Activated effector memory CD4-positive, alpha-beta T cell treated with Interleukin-2 at 50 U/mL for 16 hours (primary cell): ENCODE data around the gene RTN4R.

Experiments
- DNase-seq: peaks from one replicate; pipeline ENCODE4 v3.0.0-alpha.2; 2020

RTN4R gene

DNA sequence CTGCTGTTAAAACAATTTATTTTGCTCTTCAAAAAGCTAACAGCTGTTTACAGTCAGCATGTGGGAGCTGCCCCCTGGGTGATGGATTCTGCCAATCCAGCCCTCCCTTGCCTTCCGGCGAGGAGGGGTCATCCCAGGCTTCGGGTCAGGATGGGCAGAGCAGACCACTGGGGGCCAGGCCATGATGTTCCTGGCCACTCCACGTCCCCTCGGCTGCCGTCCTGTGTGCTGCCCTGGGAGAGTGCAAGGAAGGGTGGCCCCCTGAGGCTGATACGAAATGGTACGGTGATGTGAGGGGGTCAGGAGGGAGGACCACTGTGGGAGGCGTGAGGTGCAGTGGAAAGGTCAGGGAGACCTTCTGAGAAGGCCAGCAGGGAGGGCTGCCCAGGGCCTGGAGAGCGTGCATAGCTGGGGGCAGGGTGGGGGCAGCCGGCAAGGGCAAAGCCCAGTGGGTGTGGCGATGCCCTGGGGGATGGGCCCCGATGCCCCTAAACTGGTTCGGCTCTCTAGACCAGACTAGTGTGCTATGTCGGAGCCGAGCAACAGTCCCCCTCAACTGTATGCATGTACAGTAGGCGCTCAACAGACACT is 41.3 kb downstream of the RTN4R start:
- no peak for DNase-seq

DNA sequence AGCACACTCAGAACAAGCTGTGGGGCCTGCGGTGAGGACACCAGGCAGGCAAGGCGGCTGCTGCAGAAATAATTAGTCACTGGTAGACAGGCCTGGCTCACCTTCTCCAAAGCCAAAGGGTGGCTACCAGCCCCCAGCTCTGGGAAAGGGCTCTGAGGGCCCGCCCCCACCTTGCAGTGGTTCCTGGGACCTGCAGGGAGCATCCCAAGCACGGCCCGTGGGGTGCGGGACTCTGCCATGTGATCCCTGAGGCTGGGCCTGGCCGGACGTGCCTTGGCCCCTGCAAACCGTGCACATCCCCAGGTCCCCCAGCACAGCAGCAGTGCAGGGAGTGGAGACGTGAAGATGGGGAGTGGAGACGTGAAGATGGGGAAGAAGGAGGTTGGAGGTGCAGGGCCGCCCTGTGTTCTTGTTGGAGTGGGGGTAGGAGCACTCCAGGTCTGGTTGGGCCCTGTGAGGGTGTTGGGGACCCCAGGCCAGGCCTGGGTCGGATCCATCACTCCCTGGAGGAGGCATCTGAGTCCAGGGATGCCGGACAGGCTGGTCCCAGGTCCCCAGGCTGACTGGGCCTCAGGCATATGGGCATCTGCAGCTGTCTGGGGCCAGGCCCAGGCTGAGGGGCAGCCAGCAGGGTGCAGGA is 41.9 kb downstream of the RTN4R start:
- no peak for DNase-seq

GRCh38 chr22:20225693-20225966 is 42.5 kb downstream of the RTN4R start:
- DNase-seq: no peak

- DNase-seq: no peak
Observed at GRCh38 chr22:20224917-20225692, 43.0 kb downstream of the RTN4R start.

- DNase-seq: no peak
Observed at GRCh38 chr22:20224256-20224626, 43.9 kb downstream of the RTN4R start.

DNA sequence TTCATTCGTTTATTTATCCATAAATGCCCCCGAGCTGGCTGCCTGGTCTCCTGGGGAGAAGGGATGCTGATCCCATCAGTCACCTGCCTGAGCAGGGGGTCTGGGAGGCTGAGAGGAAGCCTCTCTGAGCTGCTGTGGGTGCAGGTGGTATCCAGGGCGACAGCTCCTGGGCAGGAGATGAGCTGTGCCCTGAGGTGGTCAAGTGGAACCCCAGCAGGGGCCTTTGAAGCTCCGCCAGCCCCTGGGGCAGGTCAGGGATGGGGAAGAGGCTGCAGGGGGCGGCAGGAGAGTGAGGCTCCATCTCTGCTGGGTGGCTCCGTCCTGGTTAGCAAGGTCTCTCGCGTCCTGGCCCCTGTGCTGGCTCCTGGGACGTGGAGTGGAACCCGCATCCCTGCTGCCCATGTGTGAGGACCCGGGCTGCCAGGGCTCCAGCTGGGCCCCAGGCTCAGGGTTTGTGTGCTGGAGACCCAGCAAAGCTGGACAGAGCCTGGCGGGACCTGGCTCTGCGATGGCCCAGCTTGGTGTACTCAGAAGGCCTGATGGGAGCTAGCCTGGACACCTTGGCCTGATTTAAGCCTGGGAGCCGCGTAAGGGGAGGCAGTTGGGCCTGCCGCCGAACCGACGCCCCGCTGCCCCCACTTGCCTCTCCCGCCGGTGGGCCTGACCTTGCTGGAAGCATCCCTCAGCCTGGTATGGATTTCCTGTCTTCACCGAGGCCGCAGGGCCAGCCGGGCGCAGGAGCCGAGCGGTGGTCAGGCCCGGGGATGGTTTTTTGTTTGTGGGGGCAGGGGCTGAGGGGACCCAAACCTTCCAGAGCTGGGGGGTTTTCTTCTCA is 44.5 kb downstream of the RTN4R start:
- no peak for DNase-seq

DNA sequence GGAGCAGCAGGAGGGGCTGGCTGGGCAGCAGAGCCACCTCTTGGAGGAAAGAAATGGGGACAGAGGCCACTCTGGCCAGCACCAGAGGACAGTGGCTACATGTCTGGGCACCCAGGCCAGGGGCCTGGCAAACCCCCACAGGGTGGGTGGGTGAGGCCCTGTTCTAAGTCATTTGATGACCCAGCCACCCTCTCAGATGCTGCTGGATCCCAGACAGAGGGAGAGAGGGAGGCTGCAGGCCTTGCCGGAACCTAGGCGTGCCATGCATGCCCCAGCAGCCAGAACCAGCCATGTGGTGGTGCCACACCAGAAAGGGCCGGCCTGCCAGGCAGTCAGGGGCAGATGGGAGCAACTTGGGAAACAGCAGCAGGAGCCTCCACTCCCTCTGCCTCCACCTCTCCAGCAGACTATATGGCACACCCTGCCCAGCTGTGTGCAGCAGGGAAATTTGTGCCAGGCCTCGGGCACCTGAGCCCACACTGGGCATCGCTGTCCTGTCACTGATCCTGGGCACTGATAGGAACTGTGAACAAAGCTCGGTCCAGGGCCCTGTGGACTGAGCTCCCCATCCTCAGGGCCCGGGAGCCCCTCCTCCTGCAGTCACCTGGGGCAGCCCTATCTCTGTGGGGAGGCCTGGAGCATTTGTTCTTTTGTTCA is 45.2 kb downstream of the RTN4R start:
- no peak for DNase-seq

DNA sequence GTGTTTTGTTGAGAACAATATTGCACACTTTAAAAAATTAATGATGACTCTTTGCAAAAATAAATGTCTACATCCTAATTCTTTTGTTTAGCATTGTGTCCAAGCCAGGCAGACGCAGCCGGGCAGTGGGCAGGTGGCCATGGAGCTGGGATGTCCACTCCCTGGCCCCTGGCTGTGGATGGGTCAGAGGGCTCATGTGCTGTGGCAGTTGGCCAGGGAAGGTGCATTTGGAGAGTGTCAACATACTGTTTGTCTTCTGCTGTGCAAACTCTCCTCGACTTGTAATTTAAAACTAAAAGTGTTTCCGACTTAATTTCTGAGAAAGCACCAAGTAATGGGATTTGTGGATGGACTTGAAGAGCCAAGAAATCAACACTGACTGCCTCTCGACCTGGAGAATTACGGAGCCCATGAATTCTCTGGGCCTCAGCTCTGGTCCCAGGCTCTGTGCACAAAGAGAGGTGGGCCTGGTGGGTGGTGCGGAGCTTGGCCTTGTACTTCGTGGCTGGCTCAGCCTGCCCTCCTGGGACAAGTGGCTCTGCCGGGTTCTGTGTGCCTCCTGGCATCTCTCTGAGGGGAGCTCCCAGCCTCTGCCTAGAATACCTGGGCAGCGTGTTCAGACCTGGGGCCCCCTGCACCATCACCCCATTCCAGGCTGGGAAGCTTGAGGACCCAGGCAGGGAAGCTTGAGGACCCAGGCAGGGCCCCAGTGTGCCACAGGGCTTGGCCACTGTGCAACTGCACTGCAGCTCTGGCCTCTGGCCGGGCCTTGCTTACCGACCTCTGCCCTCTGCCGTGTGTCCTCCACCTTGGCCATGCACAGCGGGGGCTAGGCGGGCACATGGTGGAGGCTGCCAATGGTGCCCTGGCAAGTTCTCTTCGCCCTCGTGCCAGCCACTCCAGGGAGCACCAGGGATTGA is 46.4 kb downstream of the RTN4R start:
- DNase-seq: no peak

GRCh38 chr22:20220629-20221026 is 47.5 kb downstream of the RTN4R start:
- no peak for DNase-seq

- DNase-seq: no peak
Observed at GRCh38 chr22:20219667-20220628, 48.2 kb downstream of the RTN4R start.

GRCh38 chr22:20218987-20219386 is 49.1 kb downstream of the RTN4R start:
- no peak for DNase-seq

- DNase-seq: no peak
Observed at GRCh38 chr22:20218326-20218872, 49.7 kb downstream of the RTN4R start.

- DNase-seq: no peak
Observed at GRCh38 chr22:20217563-20217962, 50.6 kb downstream of the RTN4R start.

DNA sequence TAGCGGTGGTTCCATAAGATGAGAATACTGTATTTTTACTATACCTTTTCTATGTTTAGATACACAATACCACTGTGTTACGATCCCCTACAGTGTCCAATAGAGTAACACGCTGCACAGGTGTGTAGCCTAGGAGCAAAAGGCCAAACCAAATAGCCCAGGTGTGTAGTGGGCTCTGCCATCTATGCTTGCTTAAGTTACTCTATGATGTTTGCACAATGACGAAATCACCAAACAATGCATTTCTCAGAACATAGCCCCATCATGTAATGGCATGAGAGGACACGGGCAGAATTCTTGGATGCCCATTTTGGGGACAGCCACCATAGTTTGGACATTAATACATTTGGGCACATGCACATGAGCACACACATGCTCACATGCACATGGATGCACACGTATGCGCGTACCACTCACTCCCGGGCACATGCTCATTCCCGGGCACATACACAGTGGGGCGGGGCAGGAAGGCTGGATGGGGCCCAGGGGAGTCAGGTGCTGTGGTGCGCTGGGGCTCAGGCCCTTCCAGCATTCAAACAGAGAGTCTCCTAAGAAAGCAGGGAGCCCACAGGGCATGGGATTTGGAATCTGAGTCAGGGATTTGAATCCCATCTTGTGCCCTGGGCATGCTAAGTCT is 51.1 kb downstream of the RTN4R start:
- DNase-seq: no peak

DNA sequence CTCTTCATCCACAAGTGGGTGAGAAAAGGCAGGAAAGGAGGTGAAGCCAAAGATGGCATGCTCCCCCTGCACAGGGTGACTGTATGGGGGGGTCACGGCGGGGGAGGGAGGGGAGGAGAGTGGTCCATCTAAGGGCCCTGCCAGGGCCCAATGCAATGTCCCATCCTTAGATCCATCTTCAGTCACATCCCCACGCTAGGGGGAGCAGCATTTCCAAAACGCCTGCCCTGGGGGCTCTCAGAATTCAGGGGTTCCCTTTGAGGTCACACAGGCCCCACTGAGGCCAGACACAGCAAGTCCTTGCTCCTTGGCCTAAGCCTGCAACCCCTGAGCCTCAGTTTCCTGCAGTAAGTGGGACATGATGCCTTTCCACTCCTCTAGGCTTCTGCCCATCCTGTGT is 52.4 kb downstream of the RTN4R start:
- no peak for DNase-seq

DNA sequence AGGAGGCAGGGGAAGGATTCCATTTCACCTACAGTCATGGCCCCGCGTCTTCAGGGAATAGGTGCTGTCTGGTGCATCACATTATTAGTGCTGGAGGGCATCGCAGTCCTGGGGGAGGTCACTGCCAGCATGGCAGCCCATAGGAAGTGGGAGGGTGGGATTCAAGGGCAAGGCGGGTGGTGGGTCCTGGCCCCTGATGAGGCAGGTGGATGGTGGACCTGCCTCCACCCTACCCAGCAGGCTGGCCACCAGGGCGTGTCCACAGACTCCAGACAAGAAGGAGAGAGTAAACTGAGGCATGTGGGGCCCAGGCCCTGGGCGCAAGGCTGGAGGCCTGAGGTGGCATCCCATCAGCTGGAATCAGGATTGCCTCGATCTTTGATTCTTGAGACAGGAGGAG is 53.3 kb downstream of the RTN4R start:
- no peak for DNase-seq

GRCh38 chr22:20213833-20214708 is 54.0 kb downstream of the RTN4R start:
- no peak for DNase-seq

DNA sequence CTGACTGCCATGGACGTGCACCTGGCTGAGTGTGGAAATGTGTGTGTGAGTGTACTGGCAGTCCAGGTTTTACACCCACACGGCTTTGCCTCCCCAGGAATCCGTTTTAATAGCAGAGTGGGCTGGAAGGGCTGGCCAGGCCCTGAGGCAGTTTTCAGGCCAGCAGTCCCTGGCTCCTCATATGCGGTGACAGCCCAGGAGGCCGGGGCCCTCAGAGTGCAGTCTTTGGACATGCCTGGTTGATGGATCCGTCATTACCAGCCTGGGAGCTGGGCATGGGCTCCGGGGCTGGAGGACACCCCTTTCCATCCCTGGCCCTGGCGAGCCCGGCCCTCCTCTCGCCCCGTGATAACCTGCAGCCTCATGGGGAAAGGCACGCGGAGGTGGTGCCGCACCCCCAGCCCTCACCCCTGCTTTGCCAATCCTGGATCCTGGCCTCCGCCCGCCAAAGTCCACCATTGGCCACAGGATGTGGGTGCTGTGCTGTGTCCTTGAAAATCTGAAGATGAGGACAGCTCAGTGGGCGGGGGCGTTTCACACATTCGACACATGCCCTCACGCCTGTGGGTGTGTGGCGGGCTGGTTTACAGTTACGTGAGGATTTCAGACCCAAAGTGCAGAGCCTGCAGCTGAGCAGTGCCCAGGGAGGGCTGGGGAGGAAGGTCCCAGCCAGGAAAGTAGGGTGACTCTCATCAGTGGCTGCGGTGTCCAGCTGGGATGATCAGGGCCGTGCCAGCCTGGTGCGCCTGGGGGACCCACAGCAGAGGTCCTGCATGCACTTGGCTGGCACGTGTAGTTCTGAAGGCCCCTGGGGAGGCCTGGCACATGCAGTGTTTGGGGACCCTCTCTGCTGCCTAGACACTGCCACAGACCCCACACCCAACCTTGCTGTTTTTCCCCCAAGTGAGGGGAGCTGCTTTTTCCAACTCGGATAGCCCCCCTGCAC is 55.1 kb downstream of the RTN4R start:
- DNase-seq: no peak
